ENCODE measurements around the gene CD300LD.
A peak's percentile ranks its signal among the peaks of the same experiment; 100 is the strongest.
"Not testable (repeated sequence)": the region's sequence is repeated elsewhere in the genome, so short reads cannot be mapped to it uniquely, and the experiment has no call there.

The CD300LD gene

GRCh38 chr17:74573635-74574034, 18.4 kb downstream of the CD300LD start:
- H3K4me3 Mint-ChIP-seq; H3K36me3 Mint-ChIP-seq (ENCODE audit: low read depth); H3K9me3 Mint-ChIP-seq; DNase-seq (ENCODE audit: low spot score); H3K27ac Mint-ChIP-seq; H3K4me1 Mint-ChIP-seq (ENCODE audit: low read depth): not testable (repeated sequence)
- peaks cover 33% of the 10 kb centered on the region for H3K27me3 Mint-ChIP-seq (ENCODE audit: low read depth)

- Mint-ChIP-seq H3K27me3 (ENCODE audit: low read depth) (peaks cover 37% of the 10 kb centered on the region), H3K27ac (no peak overlapping the region)
Measured at GRCh38 chr17:74573169-74573568, 18.9 kb downstream of the CD300LD start.

GRCh38 chr17:74571621-74572270, 20.3 kb downstream of the CD300LD start:
- Mint-ChIP-seq H3K4me1 (ENCODE audit: low read depth) (peaks cover 9% of the 10 kb centered on the region), H3K4me3 (no peak overlapping the region), H3K27ac (no peak overlapping the region), H3K9me3 (no peaks in the 10 kb centered on the region), H3K27me3 (ENCODE audit: low read depth) (peaks cover 41% of the 10 kb centered on the region), H3K36me3 (ENCODE audit: low read depth) (no peaks in the 10 kb centered on the region)
- DNase-seq (ENCODE audit: low spot score): no peak

More at GRCh38 chr17:74573169-74573568, 18.9 kb downstream of the CD300LD start:
- H3K36me3 Mint-ChIP-seq (ENCODE audit: low read depth): no peaks in the 10 kb centered on the region
- H3K9me3 Mint-ChIP-seq: no peaks in the 10 kb centered on the region
- peaks cover 9% of the 10 kb centered on the region for H3K4me1 Mint-ChIP-seq (ENCODE audit: low read depth)
- no peak for DNase-seq (ENCODE audit: low spot score)
- no peak overlapping the region for H3K4me3 Mint-ChIP-seq

GRCh38 chr17:74569020-74570003, 22.8 kb downstream of the CD300LD start:
- peaks cover 29% of the 10 kb centered on the region for H3K27me3 Mint-ChIP-seq (ENCODE audit: low read depth)
- no peak overlapping the region for H3K4me3 Mint-ChIP-seq
- no peak overlapping the region for H3K27ac Mint-ChIP-seq
- no peaks in the 10 kb centered on the region for H3K9me3 Mint-ChIP-seq
- peaks cover 9% of the 10 kb centered on the region for H3K4me1 Mint-ChIP-seq (ENCODE audit: low read depth)
- no peaks in the 10 kb centered on the region for H3K36me3 Mint-ChIP-seq (ENCODE audit: low read depth)
- peak; percentile 26 for DNase-seq (ENCODE audit: low spot score)

GRCh38 chr17:74568106-74568873, 23.8 kb downstream of the CD300LD start:
- no peak for DNase-seq (ENCODE audit: low spot score)
- no peak overlapping the region for H3K4me3 Mint-ChIP-seq
- peaks cover 9% of the 10 kb centered on the region for H3K4me1 Mint-ChIP-seq (ENCODE audit: low read depth)
- no peak overlapping the region for H3K27ac Mint-ChIP-seq
- no peaks in the 10 kb centered on the region for H3K36me3 Mint-ChIP-seq (ENCODE audit: low read depth)
- H3K9me3 Mint-ChIP-seq: no peaks in the 10 kb centered on the region
- peaks cover 26% of the 10 kb centered on the region for H3K27me3 Mint-ChIP-seq (ENCODE audit: low read depth)

GRCh38 chr17:74567397-74567796, 24.7 kb downstream of the CD300LD start, which contains the start of gene CD300H:
Gene CD300H, minus strand, starts transcription at chr17:74567509.
- H3K9me3 Mint-ChIP-seq: no peaks in the 10 kb centered on the region
- peaks cover 22% of the 10 kb centered on the region for H3K27me3 Mint-ChIP-seq (ENCODE audit: low read depth)
- no peaks in the 10 kb centered on the region for H3K36me3 Mint-ChIP-seq (ENCODE audit: low read depth)
- H3K27ac Mint-ChIP-seq: no peak within 1 kb of the TSS
- peaks cover 9% of the 10 kb centered on the region for H3K4me1 Mint-ChIP-seq (ENCODE audit: low read depth)
- H3K4me3 Mint-ChIP-seq: no peak within 1 kb of the TSS
- no peak for DNase-seq (ENCODE audit: low spot score)

GRCh38 chr17:74566132-74566753, 25.8 kb downstream of the CD300LD start:
- Mint-ChIP-seq H3K4me1 (ENCODE audit: low read depth) (peaks cover 9% of the 10 kb centered on the region), H3K27me3 (ENCODE audit: low read depth) (peaks cover 25% of the 10 kb centered on the region)

GRCh38 chr17:74565126-74565525, 27.0 kb downstream of the CD300LD start:
- H3K4me1 Mint-ChIP-seq (ENCODE audit: low read depth): peaks cover 9% of the 10 kb centered on the region
- no peak overlapping the region for H3K27ac Mint-ChIP-seq
- peaks cover 27% of the 10 kb centered on the region for H3K27me3 Mint-ChIP-seq (ENCODE audit: low read depth)
- no peak overlapping the region for H3K4me3 Mint-ChIP-seq
- H3K36me3 Mint-ChIP-seq (ENCODE audit: low read depth): no peaks in the 10 kb centered on the region
- no peaks in the 10 kb centered on the region for H3K9me3 Mint-ChIP-seq
- DNase-seq (ENCODE audit: low spot score): no peak

More at GRCh38 chr17:74566132-74566753, 25.8 kb downstream of the CD300LD start:
- Mint-ChIP-seq H3K27ac (no peak overlapping the region), H3K4me3 (no peak overlapping the region), H3K36me3 (ENCODE audit: low read depth) (no peaks in the 10 kb centered on the region), H3K9me3 (no peaks in the 10 kb centered on the region)
- no peak for DNase-seq (ENCODE audit: low spot score)

GRCh38 chr17:74563358-74563757, 28.7 kb downstream of the CD300LD start:
- Mint-ChIP-seq H3K4me3 (no peak overlapping the region), H3K9me3 (no peaks in the 10 kb centered on the region), H3K36me3 (ENCODE audit: low read depth) (no peaks in the 10 kb centered on the region), H3K27me3 (ENCODE audit: low read depth) (peaks cover 14% of the 10 kb centered on the region), H3K27ac (no peak overlapping the region), H3K4me1 (ENCODE audit: low read depth) (peaks cover 10% of the 10 kb centered on the region)
- no peak for DNase-seq (ENCODE audit: low spot score)

GRCh38 chr17:74561586-74561985, 30.5 kb downstream of the CD300LD start:
- Mint-ChIP-seq H3K27ac (no peak overlapping the region), H3K27me3 (ENCODE audit: low read depth) (peaks cover 13% of the 10 kb centered on the region), H3K36me3 (ENCODE audit: low read depth) (no peaks in the 10 kb centered on the region), H3K9me3 (no peaks in the 10 kb centered on the region), H3K4me1 (ENCODE audit: low read depth) (peaks cover 8% of the 10 kb centered on the region), H3K4me3 (no peak overlapping the region)
- no peak for DNase-seq (ENCODE audit: low spot score)

- peaks cover 13% of the 10 kb centered on the region for H3K27me3 Mint-ChIP-seq (ENCODE audit: low read depth)
- no peak overlapping the region for H3K4me3 Mint-ChIP-seq
- H3K27ac Mint-ChIP-seq: no peak overlapping the region
- H3K9me3 Mint-ChIP-seq: no peaks in the 10 kb centered on the region
- H3K4me1 Mint-ChIP-seq (ENCODE audit: low read depth): peaks cover 8% of the 10 kb centered on the region
- no peaks in the 10 kb centered on the region for H3K36me3 Mint-ChIP-seq (ENCODE audit: low read depth)
- no peak for DNase-seq (ENCODE audit: low spot score)
Measured at GRCh38 chr17:74558882-74559519, 33.1 kb downstream of the CD300LD start.

- H3K36me3 Mint-ChIP-seq (ENCODE audit: low read depth); DNase-seq (ENCODE audit: low spot score); H3K4me3 Mint-ChIP-seq; H3K9me3 Mint-ChIP-seq; H3K4me1 Mint-ChIP-seq (ENCODE audit: low read depth); H3K27ac Mint-ChIP-seq: not testable (repeated sequence)
- H3K27me3 Mint-ChIP-seq (ENCODE audit: low read depth): peaks cover 13% of the 10 kb centered on the region
Measured at GRCh38 chr17:74558402-74558801, 33.7 kb downstream of the CD300LD start.

GRCh38 chr17:74555427-74555940, 36.6 kb downstream of the CD300LD start:
- DNase-seq (ENCODE audit: low spot score): no peak
- Mint-ChIP-seq H3K27ac (no peak overlapping the region), H3K4me1 (ENCODE audit: low read depth) (peaks cover 8% of the 10 kb centered on the region), H3K9me3 (no peaks in the 10 kb centered on the region), H3K36me3 (ENCODE audit: low read depth) (no peaks in the 10 kb centered on the region), H3K27me3 (ENCODE audit: low read depth) (peaks cover 7% of the 10 kb centered on the region), H3K4me3 (no peak overlapping the region)

Measured in T-helper 2 cell treated with Interferon-gamma antibody and Interleukin-4, amounts not matched to agents 5 μg/mL and 100 μg/mL, for 36 hours (primary cell).